Left renal cortex interstitium (tissue), 4 donors: ENCODE data around the gene HSD17B3. TPM values are rescaled to one million over a fixed set of nuclear protein-coding genes. Genes with fewer than 3 reads are reported as not detected.
A peak's percentile ranks its signal among the peaks of the same experiment; 100 is the strongest.
"Not testable (repeated sequence)": the region's sequence is repeated elsewhere in the genome, so short reads cannot be mapped to it uniquely, and the experiment has no call there.

Source experiments
- DNase-seq, 4 donors: peaks; one replicate each; pipeline ENCODE4 v3.0.0-alpha.2; 2013; ENCODE audit warnings: low read depth in 4 of 4, low spot score in 2 of 4, missing footprints in 1 of 4
- polyA plus RNA-seq, 4 donors: library from polyadenylated mRNA; unstranded; fragments of 120-200 nt; gene quantifications; one replicate each; pipeline ENCODE4 v1.2.1, GENCODE V29; 2013; ENCODE audit not compliant: insufficient read length in 4 of 4

Gene HSD17B3
- 1 to 10 TPM in 2 of 4 donors, under 1 TPM in 2; 0.45 to 1.5 (median 0.91) TPM for polyA plus RNA-seq

- no peak for DNase-seq
Observed at GRCh38 chr9:96302021-96302420, at the start of gene HSD17B3. TSS of gene HSD17B3 (minus strand) at chr9:96302176. CDS start at chr9:96302104, 72 bp downstream.

GRCh38 chr9:96350866-96351265, 48.9 kb upstream of the HSD17B3 start:
- no peak for DNase-seq

GRCh38 chr9:96348261-96348660, 46.3 kb upstream of the HSD17B3 start:
- no peak for DNase-seq

- DNase-seq, result no peak
Observed at GRCh38 chr9:96345551-96345950, 43.6 kb upstream of the HSD17B3 start.

- no peak for DNase-seq
Observed at GRCh38 chr9:96344458-96345180, 42.6 kb upstream of the HSD17B3 start.

- DNase-seq, result no peak
Observed at GRCh38 chr9:96343515-96344360, 41.8 kb upstream of the HSD17B3 start.

- DNase-seq, result peak in 2 of 4 donors; percentile 21 to 37
Observed at GRCh38 chr9:96342571-96343245, 40.7 kb upstream of the HSD17B3 start.

GRCh38 chr9:96340707-96341106, 38.7 kb upstream of the HSD17B3 start:
- no peak for DNase-seq

- no peak for DNase-seq
Observed at GRCh38 chr9:96338299-96338698, 36.3 kb upstream of the HSD17B3 start.

- no peak for DNase-seq
Observed at GRCh38 chr9:96333958-96334357, 32.0 kb upstream of the HSD17B3 start.

- DNase-seq, result no peak
Observed at GRCh38 chr9:96331236-96331947, 29.4 kb upstream of the HSD17B3 start.

GRCh38 chr9:96327694-96328352, 25.8 kb upstream of the HSD17B3 start:
- peak in 1 of 4 donors; percentile 39 for DNase-seq

GRCh38 chr9:96323169-96323568, 21.2 kb upstream of the HSD17B3 start:
- DNase-seq, result no peak

GRCh38 chr9:96322736-96323135, 20.8 kb upstream of the HSD17B3 start:
- DNase-seq, result not testable (repeated sequence)

GRCh38 chr9:96322210-96322609, 20.2 kb upstream of the HSD17B3 start:
- not testable (repeated sequence) for DNase-seq

- DNase-seq, result no peak
Observed at GRCh38 chr9:96321515-96321914, 19.5 kb upstream of the HSD17B3 start.

GRCh38 chr9:96320749-96321280, 18.8 kb upstream of the HSD17B3 start:
- no peak for DNase-seq

GRCh38 chr9:96318921-96319565, 17.1 kb upstream of the HSD17B3 start:
- DNase-seq, result no peak

GRCh38 chr9:96317335-96317980, 15.5 kb upstream of the HSD17B3 start:
- peak in 3 of 4 donors; percentile 24 to 48 (median 45) for DNase-seq
